GM21515 (cell line): ENCODE results near the gene TRIM24.

ENCODE experiments used
- ATAC-seq: cut with Tn5 transposase; IDR thresholded peaks from one replicate; pipeline ENCODE4 v1.9.1; 2021; ENCODE audit not compliant: unreplicated experiment

TRIM24 gene

GRCh38 chr7:138573741-138574140 is 113.7 kb downstream of the TRIM24 start:
- ATAC-seq = no peak

- ATAC-seq = no peak
These were observed 115.9 kb downstream of the TRIM24 start for GRCh38 chr7:138575897-138576428.

- no peak for ATAC-seq
These were observed 119.1 kb downstream of the TRIM24 start for GRCh38 chr7:138579136-138579535.

GRCh38 chr7:138579671-138580070 is 119.6 kb downstream of the TRIM24 start:
- ATAC-seq = no peak

- ATAC-seq = no peak
These were observed 121.0 kb downstream of the TRIM24 start for GRCh38 chr7:138581065-138581464.

- ATAC-seq = no peak
These were observed 124.2 kb downstream of the TRIM24 start for GRCh38 chr7:138584283-138584682.

- no peak for ATAC-seq
These were observed 124.6 kb downstream of the TRIM24 start for GRCh38 chr7:138584696-138585095.

GRCh38 chr7:138585283-138585993 is 125.4 kb downstream of the TRIM24 start:
- ATAC-seq = no peak

GRCh38 chr7:138587485-138587884 is 127.4 kb downstream of the TRIM24 start:
- no peak for ATAC-seq

- ATAC-seq = no peak
These were observed 128.9 kb downstream of the TRIM24 start for GRCh38 chr7:138588986-138589385.

- no peak for ATAC-seq
These were observed 130.1 kb downstream of the TRIM24 start for GRCh38 chr7:138590154-138590553.

- ATAC-seq = no peak
These were observed 135.4 kb downstream of the TRIM24 start for GRCh38 chr7:138595454-138595853.

GRCh38 chr7:138602451-138602850 is 142.4 kb downstream of the TRIM24 start:
- ATAC-seq = no peak

GRCh38 chr7:138603549-138604318 is 143.7 kb downstream of the TRIM24 start:
- no peak for ATAC-seq

- ATAC-seq = no peak
These were observed 146.2 kb downstream of the TRIM24 start for GRCh38 chr7:138606236-138606635.

GRCh38 chr7:138607216-138608126 is 147.4 kb downstream of the TRIM24 start:
- no peak for ATAC-seq

- ATAC-seq = no peak
These were observed 148.2 kb downstream of the TRIM24 start for GRCh38 chr7:138608275-138608674.

- no peak for ATAC-seq
These were observed 150.7 kb downstream of the TRIM24 start for GRCh38 chr7:138610671-138611170.

- no peak for ATAC-seq
These were observed 153.6 kb downstream of the TRIM24 start for GRCh38 chr7:138613630-138614029.

GRCh38 chr7:138616085-138616484 is 156.0 kb downstream of the TRIM24 start:
- no peak for ATAC-seq

- ATAC-seq = no peak
These were observed 158.4 kb downstream of the TRIM24 start for GRCh38 chr7:138618506-138618905.
